Measurements from ENCODE around the gene ACE. TPM values are rescaled to one million over a fixed set of nuclear protein-coding genes. Genes with fewer than 3 reads are reported as not detected.

ACE gene
- polyA plus RNA-seq, 4 donors, result 13.2 to 16.3 (median 13.9) TPM

- DNase-seq (ENCODE audit: low read depth in 4 of 4, low spot score in 3 of 4), result no peak
Observed at GRCh38 chr17:63533433-63534077, 56.7 kb downstream of the ACE start.

- DNase-seq (ENCODE audit: low read depth in 4 of 4, low spot score in 3 of 4), result no peak
Observed at GRCh38 chr17:63534078-63534570, 57.3 kb downstream of the ACE start.

- DNase-seq (ENCODE audit: low read depth in 4 of 4, low spot score in 3 of 4), result no peak
Observed at GRCh38 chr17:63534816-63535455, 58.1 kb downstream of the ACE start.

- no peak for DNase-seq (ENCODE audit: low read depth in 4 of 4, low spot score in 3 of 4)
Observed at GRCh38 chr17:63535640-63536039, 58.8 kb downstream of the ACE start.

- no peak for DNase-seq (ENCODE audit: low read depth in 4 of 4, low spot score in 3 of 4)
Observed at GRCh38 chr17:63537001-63537400, 60.1 kb downstream of the ACE start.

- DNase-seq (ENCODE audit: low read depth in 4 of 4, low spot score in 3 of 4), result no peak
Observed at GRCh38 chr17:63537991-63538692, 61.3 kb downstream of the ACE start.

GRCh38 chr17:63538693-63539595, 62.1 kb downstream of the ACE start:
- DNase-seq (ENCODE audit: low read depth in 4 of 4, low spot score in 3 of 4), result no peak

- DNase-seq (ENCODE audit: low read depth in 4 of 4, low spot score in 3 of 4), result no peak
Observed at GRCh38 chr17:63540590-63540989, 63.7 kb downstream of the ACE start.

- no peak for DNase-seq (ENCODE audit: low read depth in 4 of 4, low spot score in 3 of 4)
Observed at GRCh38 chr17:63542218-63542545, 65.3 kb downstream of the ACE start.

GRCh38 chr17:63542942-63543821, 66.3 kb downstream of the ACE start:
- no peak for DNase-seq (ENCODE audit: low read depth in 4 of 4, low spot score in 3 of 4)

GRCh38 chr17:63543822-63544420, 67.1 kb downstream of the ACE start:
- DNase-seq (ENCODE audit: low read depth in 4 of 4, low spot score in 3 of 4), result no peak

GRCh38 chr17:63544467-63545301, 67.8 kb downstream of the ACE start:
- DNase-seq (ENCODE audit: low read depth in 4 of 4, low spot score in 3 of 4), result no peak

- DNase-seq (ENCODE audit: low read depth in 4 of 4, low spot score in 3 of 4), result no peak
Observed at GRCh38 chr17:63546308-63547082, 69.6 kb downstream of the ACE start.

- DNase-seq (ENCODE audit: low read depth in 4 of 4, low spot score in 3 of 4), result no peak
Observed at GRCh38 chr17:63547083-63547523, 70.2 kb downstream of the ACE start.
